Stimulated activated CD4-positive, alpha-beta T cell treated with anti-CD3 and anti-CD28 coated beads, Interleukin-2, amount 100 ng/mL, for 48 hours (primary cell): ENCODE measurements around the gene ZNF587.
"Not testable (repeated sequence)": the region's sequence is repeated elsewhere in the genome, so short reads cannot be mapped to it uniquely, and the experiment has no call there.

ENCODE experiments used
- DNase-seq, 2 donors: peaks; one replicate each; pipeline ENCODE4 v3.0.0-alpha.2; 2020

Gene ZNF587

DNA sequence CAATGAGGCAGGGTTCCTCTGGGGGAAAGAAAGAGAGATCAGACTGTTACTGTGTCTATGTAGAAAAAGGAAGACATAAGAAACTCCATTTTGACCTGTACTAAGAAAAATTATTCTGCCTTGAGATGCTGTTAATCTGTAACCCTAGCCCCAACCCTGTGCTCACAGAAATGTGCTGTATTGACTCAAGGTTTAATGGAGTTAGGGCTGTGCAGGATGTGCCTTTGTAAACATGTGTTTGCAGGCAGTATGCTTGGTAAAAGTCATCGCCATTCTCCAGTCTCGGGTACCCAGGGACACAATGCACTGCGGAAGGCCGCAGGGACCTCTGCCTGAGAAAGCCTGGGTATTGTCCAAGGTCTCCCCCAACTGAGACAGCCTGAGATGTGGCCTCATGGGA, 26.1 kb upstream of the ZNF587 start:
- DNase-seq = not testable (repeated sequence)

- DNase-seq = no peak
These were observed 24.1 kb upstream of the ZNF587 start for GRCh38 chr19:57825511-57825910.

DNA sequence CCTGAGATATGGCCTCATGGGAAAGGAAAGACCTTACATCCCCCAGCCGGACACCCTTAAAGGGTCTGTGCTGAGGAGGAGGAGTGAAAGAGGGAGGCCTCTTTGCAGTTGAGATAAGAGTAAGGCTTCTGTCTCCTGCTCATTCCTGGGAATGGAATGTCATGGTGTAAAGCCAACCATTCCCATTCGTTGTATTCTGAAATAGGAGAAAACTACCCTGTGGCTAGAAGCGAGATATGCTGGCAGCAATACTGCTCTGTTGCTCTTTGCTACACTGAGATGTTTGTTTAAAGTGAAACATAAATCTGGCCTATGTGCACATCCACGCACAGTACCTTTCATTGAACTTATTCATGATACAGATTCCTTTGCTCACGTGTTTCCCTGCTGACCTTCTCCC, 20.3 kb upstream of the ZNF587 start:
- no peak for DNase-seq

GRCh38 chr19:57830071-57830602, 19.5 kb upstream of the ZNF587 start, which contains the start of gene ZNF587B:
TSS of gene ZNF587B (plus strand) at chr19:57830299. CDS start at chr19:57830529, 230 bp downstream.
- DNase-seq = peak; percentile 20 to 43

GRCh38 chr19:57836991-57837390, 12.7 kb upstream of the ZNF587 start:
- DNase-seq = not testable (repeated sequence)

DNA sequence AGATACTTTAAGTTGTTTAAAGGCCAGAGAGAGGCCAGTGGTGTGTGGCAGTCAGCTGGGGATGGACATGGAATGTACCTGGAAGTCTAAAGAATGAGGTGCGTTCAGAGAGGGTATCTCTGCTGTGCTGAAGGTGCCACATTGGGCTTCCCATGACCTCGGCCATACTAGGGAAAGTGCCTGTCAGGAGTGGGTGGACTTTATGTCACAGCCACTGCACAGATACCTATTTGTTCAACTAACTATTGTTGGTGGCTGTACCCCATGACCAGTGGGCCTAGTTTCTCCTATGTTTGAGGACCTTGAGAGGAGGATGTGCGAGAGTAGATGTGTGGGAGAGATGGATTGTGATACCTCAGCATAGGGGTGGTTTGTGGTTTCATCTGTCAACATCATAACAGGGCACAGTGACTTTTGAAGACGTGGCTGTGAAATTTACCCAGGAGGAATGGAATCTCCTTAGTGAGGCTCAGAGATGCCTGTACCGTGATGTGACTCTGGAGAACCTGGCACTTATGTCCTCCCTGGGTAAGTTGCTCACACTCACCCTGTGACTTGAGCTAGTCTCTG, 11.0 kb upstream of the ZNF587 start:
- not testable (repeated sequence) for DNase-seq

DNA sequence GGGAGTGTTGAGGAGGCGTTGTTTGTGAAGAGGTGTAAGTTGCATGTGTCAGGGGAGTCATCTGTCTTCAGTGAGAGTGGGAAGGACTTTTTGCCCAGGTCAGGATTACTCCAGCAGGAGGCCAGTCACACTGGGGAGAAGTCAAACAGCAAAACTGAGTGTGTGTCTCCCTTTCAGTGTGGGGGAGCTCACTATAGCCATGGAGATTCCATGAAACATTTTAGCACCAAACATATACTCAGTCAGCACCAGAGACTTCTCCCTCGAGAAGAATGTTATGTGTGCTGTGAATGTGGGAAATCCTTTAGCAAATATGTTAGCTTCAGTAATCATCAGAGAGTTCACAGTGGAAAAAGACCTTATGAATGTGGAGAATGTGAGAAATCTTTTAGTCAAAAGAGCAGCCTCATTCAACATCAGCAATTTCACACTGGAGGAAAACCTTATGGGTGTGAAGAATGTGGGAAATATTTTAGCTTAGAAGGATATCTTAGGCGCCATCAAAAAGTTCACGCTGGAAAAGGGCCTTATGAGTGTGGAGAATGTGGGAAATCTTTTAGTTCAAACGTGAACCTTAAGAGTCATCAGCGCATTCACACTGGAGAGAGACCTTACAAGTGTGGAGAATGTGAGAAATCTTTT, 8.4 kb upstream of the ZNF587 start:
- DNase-seq = no peak

DNA sequence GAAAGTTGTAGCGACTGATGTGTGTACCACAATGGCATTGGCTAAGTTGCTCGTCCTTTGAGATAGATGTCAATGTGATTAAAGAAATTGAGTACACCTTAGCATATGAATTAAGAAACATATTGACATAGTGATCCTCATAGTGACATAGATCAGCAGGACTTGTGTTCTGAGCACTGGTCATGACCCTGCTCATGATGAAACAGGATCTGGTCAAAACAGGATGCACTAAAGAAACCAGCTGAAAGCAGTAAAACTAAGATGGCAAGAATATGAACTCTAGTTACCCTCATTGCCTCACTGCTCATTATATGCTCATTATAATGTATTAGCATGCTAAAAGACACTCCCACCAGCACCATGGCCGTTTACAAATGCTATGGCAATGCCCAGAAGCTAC, 2.5 kb upstream of the ZNF587 start:
- DNase-seq = not testable (repeated sequence)

- DNase-seq = not testable (repeated sequence)
These were observed 445 bp upstream of the ZNF587 start for GRCh38 chr19:57849162-57849665.

DNA sequence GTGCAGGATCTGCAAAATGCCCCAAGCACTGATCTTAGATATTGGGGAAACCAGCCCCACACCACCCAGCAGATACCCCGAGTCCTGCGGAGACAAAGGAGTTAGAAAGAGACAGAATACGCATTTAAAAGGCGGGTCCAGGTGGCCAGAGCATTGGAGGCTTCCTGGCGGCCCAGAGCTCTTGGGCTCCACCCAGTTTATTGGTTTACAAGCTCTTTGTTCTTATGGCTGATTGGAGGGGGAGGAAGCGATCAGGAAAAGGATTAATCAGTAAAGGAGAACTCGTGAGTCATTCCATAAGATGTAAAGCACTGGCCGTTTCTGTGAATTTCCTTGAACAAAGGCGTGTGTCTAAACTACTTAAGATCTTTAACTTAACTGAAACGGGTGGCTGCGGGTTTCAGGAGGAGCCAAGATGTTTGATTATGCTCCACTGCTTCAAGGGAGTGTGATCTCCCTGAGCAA, 926 bp downstream of the ZNF587 start:
- peak in 1 of 2 donors; percentile 5 for DNase-seq

DNA sequence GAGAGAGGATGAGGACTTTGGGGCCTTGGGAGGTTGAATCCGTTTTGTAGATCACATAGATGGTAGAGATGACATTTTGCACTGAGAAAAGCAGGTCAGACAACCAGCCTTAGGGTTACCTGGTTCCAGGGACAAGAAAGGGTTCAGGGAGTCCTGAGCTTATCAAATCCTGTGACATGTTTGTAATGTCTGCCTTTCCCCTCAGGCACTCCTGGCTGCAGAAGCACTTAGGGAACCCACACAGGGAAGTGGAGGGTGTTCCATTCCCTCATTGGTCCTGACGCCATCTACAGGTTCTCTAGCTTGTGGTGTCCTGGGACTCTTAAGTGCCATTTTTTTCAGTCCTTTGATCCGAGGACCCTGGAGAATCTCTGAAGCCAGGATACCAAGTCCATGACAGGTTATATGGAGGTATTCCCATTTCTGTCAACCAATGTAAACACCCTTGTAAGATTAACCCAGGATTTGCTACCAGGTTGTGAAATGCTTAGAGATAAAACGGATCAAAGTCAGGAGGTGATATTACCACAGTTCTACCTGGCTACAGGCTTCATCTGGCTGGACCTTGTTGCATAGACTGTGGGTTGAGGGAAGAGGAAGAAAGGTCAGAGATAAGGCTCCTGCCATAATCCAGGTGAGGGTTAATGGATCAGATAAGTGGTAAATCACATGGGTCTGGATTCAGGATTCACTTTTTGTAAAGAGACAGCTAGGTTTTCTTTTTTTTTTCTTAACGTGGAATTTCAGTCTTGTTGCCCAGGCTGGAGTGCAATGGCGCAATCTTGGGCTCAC, 2.3 kb downstream of the ZNF587 start:
- DNase-seq = not testable (repeated sequence)

DNA sequence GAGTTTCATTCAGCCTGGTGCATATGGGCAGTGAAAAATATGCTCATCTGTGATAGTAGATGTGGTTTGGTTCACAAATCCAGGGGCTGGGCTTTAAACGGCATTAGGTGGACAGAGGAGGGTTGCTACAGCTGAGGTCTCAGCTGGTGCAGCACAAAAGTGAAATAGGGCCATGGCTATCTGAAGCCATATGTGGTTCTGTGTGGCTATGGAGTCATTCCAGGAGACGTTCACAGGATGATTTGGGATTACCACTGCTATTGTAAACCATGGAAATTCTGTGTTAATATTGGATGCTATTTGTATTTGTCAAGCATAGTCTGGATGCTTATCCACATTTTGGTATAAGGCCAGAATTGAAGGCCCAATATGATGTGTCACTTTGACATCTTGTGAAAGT, 4.5 kb downstream of the ZNF587 start:
- not testable (repeated sequence) for DNase-seq

GRCh38 chr19:57862351-57862750, 12.7 kb downstream of the ZNF587 start:
- DNase-seq = not testable (repeated sequence)

DNA sequence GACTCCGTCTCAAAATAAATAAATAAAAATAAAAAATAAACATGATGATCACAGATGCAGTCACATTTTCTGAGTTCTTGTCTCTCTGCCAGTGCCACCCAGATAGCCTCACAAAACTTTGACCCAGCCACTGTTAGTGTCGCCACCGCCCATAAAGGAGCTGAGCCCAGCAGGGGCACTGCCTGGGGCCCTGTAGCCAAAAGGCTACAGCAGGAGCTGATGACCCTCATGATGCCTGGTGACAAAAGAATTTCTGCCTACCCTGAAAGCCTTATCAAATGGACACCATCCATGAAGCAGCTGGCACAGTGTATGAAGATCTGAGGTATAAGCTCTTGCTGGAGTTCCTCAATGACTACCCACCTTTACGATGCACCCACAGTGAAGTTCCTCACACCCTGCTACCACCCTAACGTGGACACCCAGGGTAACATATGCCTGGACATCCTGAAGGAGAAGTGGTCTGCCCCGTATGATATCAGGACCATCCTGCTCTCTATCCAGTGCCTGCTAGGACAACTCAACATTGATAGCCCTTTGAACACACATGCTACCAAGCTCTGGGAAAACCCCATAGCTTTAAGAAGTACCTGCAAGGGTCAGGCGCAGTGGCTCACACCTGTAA, 18.3 kb downstream of the ZNF587 start:
- DNase-seq = no peak

DNA sequence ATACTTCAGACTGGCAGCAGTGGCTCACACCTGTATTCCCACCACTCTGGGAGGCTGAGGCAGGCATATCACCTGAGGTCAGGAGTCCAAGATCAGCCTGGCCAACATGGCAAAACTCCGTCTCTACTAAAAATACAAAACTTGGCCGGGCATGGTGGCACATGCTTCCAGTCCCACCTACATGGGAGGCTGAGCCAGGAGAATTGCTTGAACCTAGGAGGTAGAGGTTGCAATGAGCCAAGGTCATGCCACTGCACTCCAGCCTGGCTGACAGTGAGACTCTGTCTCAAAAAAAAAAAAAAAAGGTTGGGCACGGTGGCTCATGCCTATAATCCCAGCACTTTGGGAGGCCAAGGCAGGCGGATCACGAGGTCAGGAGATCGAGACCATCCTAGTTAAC, 20.0 kb downstream of the ZNF587 start:
- not testable (repeated sequence) for DNase-seq

GRCh38 chr19:57870225-57870624, 20.6 kb downstream of the ZNF587 start:
- DNase-seq = no peak

- DNase-seq = no peak
These were observed 22.8 kb downstream of the ZNF587 start for GRCh38 chr19:57872450-57872849.

- DNase-seq = not testable (repeated sequence)
These were observed 24.5 kb downstream of the ZNF587 start for GRCh38 chr19:57873883-57874799.

- no peak for DNase-seq
These were observed 36.4 kb downstream of the ZNF587 start for GRCh38 chr19:57886046-57886445.

- DNase-seq = no peak
These were observed 37.7 kb downstream of the ZNF587 start for GRCh38 chr19:57887195-57887941.

DNA sequence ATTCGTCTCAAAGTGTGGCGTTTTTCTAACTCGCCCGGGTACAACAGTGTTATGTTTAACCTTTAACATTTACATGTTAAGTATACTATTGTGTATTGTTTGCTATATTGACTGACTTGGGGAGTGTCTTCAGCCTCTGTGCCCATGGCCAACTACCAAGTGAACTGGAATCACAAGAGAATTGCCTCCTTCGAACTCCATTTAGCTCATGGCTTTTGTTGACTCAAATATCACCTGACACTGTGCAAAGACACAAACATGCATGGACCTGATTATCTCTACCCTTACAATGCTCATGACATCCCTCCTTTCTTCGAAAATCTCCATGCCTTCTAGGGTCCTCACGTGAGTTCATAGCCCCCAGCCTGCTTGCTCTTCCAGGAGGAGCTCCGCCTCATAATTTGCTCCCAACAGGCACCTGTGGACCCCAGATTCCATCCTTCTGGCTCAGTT, 38.5 kb downstream of the ZNF587 start:
- no peak for DNase-seq
